A549 (cell line): ENCODE data around the gene TBC1D3I. TPM values are rescaled to one million over a fixed set of nuclear protein-coding genes. Genes with fewer than 3 reads are reported as not detected.
"Not testable (repeated sequence)": the region's sequence is repeated elsewhere in the genome, so short reads cannot be mapped to it uniquely, and the experiment has no call there.

ENCODE experiments used
- ATAC-seq, 2 experiments: fragments of 200-7000 bp in 1 of 2; fragments of >200 bp in 1 of 2; cut with Nextera tagmentation in 1 of 2; cut with Tn5 transposase in 1 of 2; 3 replicates each; pipeline versions ENCODE4 v1.8.0 to v1.9.1; 2018 to 2020; ENCODE audit warnings: mild to moderate bottlenecking in 1 of 2, moderate library complexity in 1 of 2
- CTCF ChIA-PET: fragments of 300-600 bp; sonication (Branson Sonifier 250); formaldehyde crosslinking; extraction: SDS; loops from one replicate; lab custom pipeline; 2021; ENCODE audit warnings: antibody characterized with exemption, inconsistent platforms; lab: Yijun Ruan, JAX
- POLR2A ChIA-PET: fragments of 350-600 bp; formaldehyde crosslinking; extraction: SDS; loops from one replicate; lab custom pipeline; 2021; ENCODE audit warnings: antibody characterized with exemption, inconsistent platforms; lab: Yijun Ruan, JAX
- DNase-seq, 2 experiments: peaks; one replicate each; pipeline versions ENCODE4 v3.0.0 to v3.0.0-alpha.2; 2011 to 2016; ENCODE audit warnings: low read depth in 1 of 2, low spot score in 1 of 2
- FAIRE-seq: peaks from 2 replicates; lab custom pipeline; 2011; peaks lifted over from hg19 to GRCh38; lab: Jason Lieb, UNC
- H3K27ac ChIP-seq, 2 experiments: fragments of >200 bp; sonication (Bioruptor Twin); formaldehyde crosslinking; 3 replicates each; pipeline ENCODE4 v1.5.1; 2016 to 2017
- H3K4me1 ChIP-seq: fragments of >200 bp; sonication (Bioruptor Twin); formaldehyde crosslinking; 3 replicates; pipeline ENCODE4 v1.6.1; 2016
- H3K4me2 ChIP-seq: fragments of >200 bp; sonication (Bioruptor Twin); formaldehyde crosslinking; 3 replicates; pipeline ENCODE4 v1.6.1; 2016
- H3K4me3 ChIP-seq: fragments of >200 bp; sonication (Bioruptor Twin); formaldehyde crosslinking; 3 replicates; pipeline ENCODE4 v1.5.1; 2016
- H3K9me3 ChIP-seq: fragments of >200 bp; sonication (Bioruptor Twin); formaldehyde crosslinking; 3 replicates; pipeline ENCODE4 v1.6.1; 2016
- HDAC2 ChIP-seq: fragments of 200-600 bp; sonication (generic); IDR thresholded peaks from 2 replicates; pipeline ENCODE4 v1.6.1; 2016
- HEYL ChIP-seq: fragments of 250-450 bp; sonication (Bioruptor Pico); IDR thresholded peaks from 2 replicates; pipeline ENCODE4 v1.8.0; 2021; ENCODE audit warnings: mild to moderate bottlenecking, moderate library complexity
- HOXB13 ChIP-seq: fragments of 250-450 bp; sonication (Bioruptor Pico); IDR thresholded peaks from 2 replicates; pipeline ENCODE4 v1.5.0; 2020; ENCODE audit warnings: low read depth, mild to moderate bottlenecking, moderate library complexity
- HOXB5 ChIP-seq: fragments of 250-450 bp; sonication (Bioruptor Pico); IDR thresholded peaks from 2 replicates; pipeline ENCODE4 v1.5.0; 2020; ENCODE audit warnings: mild to moderate bottlenecking, moderate library complexity
- MAZ ChIP-seq: fragments of 150-350 bp; IDR thresholded peaks from 2 replicates; pipeline ENCODE4 v1.6.1; 2014; ENCODE audit warnings: antibody characterized with exemption, low read depth, low read length, borderline replicate concordance
- MYC ChIP-seq: IDR thresholded peaks from 2 replicates; pipeline ENCODE4 v1.6.1; 2012; ENCODE audit warnings: mild to moderate bottlenecking, inconsistent platforms, low read length, improper control_type of control experiment, borderline replicate concordance
- NPAS2 ChIP-seq: fragments of 250-450 bp; sonication (Bioruptor Pico); IDR thresholded peaks from 2 replicates; pipeline ENCODE4 v1.8.0; 2022; ENCODE audit warnings: mild to moderate bottlenecking, moderate library complexity, borderline replicate concordance
- NR3C1 ChIP-seq: fragments of >200 bp; sonication (Bioruptor Twin); formaldehyde crosslinking; IDR thresholded peaks from 3 replicates; pipeline ENCODE4 v1.6.1; 2017
- RARB ChIP-seq: fragments of 250-450 bp; sonication (Bioruptor Pico); IDR thresholded peaks from 2 replicates; pipeline ENCODE4 v1.8.0; 2021; ENCODE audit warnings: mild to moderate bottlenecking, moderate library complexity
- RNF2 ChIP-seq: fragments of 200-600 bp; sonication (generic); IDR thresholded peaks from 2 replicates; pipeline ENCODE4 v1.6.1; 2016; ENCODE audit warnings: low read depth, mild to moderate bottlenecking, antibody characterized with exemption, moderate library complexity, borderline replicate concordance
- ZC3H11A ChIP-seq: fragments of 450-650 bp; IDR thresholded peaks from 2 replicates; pipeline ENCODE4 v1.6.1; 2014; ENCODE audit warnings: antibody characterized with exemption, mild to moderate bottlenecking
- WGBS: methylation state at CpG from one replicate; pipeline ENCODE4 v1.1.6; 2017; ENCODE audit errors: missing lambda C conversion rate; 5-methylcytosine and 5-hydroxymethylcytosine counted together
- polyA plus RNA-seq, 4 experiments: library from polyadenylated mRNA; depleted of rRNA in 3 of 4; stranded (reverse); fragments of >200 nt; fragmentation: RNase III in 1 of 4; extraction: RNeasy Plus Mini Kit Qiagen cat#74134 plus additional on column Dnase treatment in 1 of 4; gene quantifications; 2 replicates in 3 of 4; 3 replicates in 1 of 4; pipeline ENCODE4 v1.2.3, GENCODE V29; 2011 to 2017
- TF ChIP-seq, protein P1 (sequence below): IDR thresholded peaks from 2 replicates; pipeline ENCODE4 v1.6.1; 2012
- TF ChIP-seq, protein P2 (sequence below): fragments of 450-650 bp; IDR thresholded peaks from 2 replicates; pipeline ENCODE4 v1.6.1; 2014; ENCODE audit warnings: antibody characterized with exemption
- TF ChIP-seq, protein P3 (sequence below): fragments of >200 bp; sonication (Bioruptor Twin); formaldehyde crosslinking; IDR thresholded peaks from 2 replicates; pipeline ENCODE4 v1.6.1; 2016
- TF ChIP-seq, protein P4 (sequence below): IDR thresholded peaks from 2 replicates; pipeline ENCODE4 v1.6.1; 2012; ENCODE audit warnings: low read depth, borderline replicate concordance
- TF ChIP-seq, protein P5 (sequence below): fragments of 250-450 bp; sonication (Bioruptor Pico); IDR thresholded peaks from 2 replicates; pipeline ENCODE4 v1.5.0; 2020; ENCODE audit warnings: low read depth, mild to moderate bottlenecking, moderate library complexity
- TF ChIP-seq, protein P6 (sequence below): IDR thresholded peaks from 2 replicates; pipeline ENCODE4 v1.6.1; 2012

Gene TBC1D3I
- polyA plus RNA-seq, 2 of the 4 experiments (the other 2 are of a cell fraction) = 0.08 to 0.23 TPM

DNA sequence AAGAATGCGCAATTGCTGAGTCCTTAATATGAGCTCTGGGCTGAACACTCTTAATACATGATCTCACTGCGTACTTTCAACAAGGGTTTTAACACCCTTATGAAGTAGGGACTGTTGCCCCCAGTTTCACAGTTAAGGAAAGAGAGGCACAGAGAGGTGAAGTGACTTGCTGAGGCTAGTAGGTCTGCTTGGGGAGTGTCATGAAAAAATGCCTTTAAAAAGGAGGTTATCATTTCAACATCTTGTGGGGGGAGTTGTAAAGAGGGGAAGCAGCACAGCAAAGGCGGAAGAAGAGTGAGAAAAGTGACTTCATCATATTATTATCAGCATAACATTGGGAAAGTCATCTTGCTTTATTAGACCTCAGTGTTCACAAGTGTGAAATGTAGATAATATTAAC, 51.4 kb downstream of the TBC1D3I start:
- Histone ChIP-seq H3K9me3 (peaks cover 7% of the 10 kb centered on the region; the same call in 1 of the 3 replicates), H3K4me3 (no peak overlapping the region), H3K4me1 (no peaks in the 10 kb centered on the region), H3K27ac (no peak overlapping the region), H3K4me2 (no peak overlapping the region)
- CTCF ChIA-PET = no interaction called here
- ATAC-seq (no peak), FAIRE-seq (no peak), DNase-seq (no peak)
- 37% methylated on average over 3 of the region's 3 CpGs for WGBS
- TF ChIP-seq NR3C1 (no peak), RNF2 (no peak), ZC3H11A (no peak), MAZ (no peak), MYC (no peak), RARB (CRISPR knock-in tag) (no peak), HOXB5 (no peak), HDAC2 (no peak), HEYL (CRISPR knock-in tag) (no peak)
- TF ChIP-seq, protein P1, sequence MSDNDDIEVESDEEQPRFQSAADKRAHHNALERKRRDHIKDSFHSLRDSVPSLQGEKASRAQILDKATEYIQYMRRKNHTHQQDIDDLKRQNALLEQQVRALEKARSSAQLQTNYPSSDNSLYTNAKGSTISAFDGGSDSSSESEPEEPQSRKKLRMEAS = no peak
- TF ChIP-seq, protein P2, sequence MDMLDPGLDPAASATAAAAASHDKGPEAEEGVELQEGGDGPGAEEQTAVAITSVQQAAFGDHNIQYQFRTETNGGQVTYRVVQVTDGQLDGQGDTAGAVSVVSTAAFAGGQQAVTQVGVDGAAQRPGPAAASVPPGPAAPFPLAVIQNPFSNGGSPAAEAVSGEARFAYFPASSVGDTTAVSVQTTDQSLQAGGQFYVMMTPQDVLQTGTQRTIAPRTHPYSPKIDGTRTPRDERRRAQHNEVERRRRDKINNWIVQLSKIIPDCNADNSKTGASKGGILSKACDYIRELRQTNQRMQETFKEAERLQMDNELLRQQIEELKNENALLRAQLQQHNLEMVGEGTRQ = no peak
- TF ChIP-seq, protein P3, sequence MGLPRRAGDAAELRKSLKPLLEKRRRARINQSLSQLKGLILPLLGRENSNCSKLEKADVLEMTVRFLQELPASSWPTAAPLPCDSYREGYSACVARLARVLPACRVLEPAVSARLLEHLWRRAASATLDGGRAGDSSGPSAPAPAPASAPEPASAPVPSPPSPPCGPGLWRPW = no peak
- TF ChIP-seq, protein P4, sequence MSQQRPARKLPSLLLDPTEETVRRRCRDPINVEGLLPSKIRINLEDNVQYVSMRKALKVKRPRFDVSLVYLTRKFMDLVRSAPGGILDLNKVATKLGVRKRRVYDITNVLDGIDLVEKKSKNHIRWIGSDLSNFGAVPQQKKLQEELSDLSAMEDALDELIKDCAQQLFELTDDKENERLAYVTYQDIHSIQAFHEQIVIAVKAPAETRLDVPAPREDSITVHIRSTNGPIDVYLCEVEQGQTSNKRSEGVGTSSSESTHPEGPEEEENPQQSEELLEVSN = no peak
- TF ChIP-seq, protein P5, sequence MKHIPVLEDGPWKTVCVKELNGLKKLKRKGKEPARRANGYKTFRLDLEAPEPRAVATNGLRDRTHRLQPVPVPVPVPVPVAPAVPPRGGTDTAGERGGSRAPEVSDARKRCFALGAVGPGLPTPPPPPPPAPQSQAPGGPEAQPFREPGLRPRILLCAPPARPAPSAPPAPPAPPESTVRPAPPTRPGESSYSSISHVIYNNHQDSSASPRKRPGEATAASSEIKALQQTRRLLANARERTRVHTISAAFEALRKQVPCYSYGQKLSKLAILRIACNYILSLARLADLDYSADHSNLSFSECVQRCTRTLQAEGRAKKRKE (CRISPR knock-in tag) = no peak
- POLR2A ChIA-PET = no interaction called here

DNA sequence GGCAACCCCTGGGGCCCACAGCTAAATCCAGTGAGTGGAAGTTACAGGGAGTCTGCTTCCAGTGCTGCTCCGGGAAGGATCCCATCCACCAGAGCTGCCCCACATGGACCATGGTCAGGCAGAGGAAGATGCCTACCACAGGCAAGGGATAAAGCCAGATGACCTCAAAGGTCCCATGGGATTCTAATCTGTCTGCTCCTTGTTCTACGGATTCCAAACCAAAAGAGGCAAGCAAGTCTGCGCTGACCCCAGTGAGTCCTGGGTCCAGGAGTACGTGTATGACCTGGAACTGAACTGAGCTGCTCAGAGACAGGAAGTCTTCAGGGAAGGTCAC, 52.1 kb downstream of the TBC1D3I start:
- WGBS = 0% methylated on average over 4 of the region's 4 CpGs
- Histone ChIP-seq H3K27ac (no peak overlapping the region), H3K9me3 (0 out of 3 replicates have a peak, but pooled peaks cover 2% of the 10 kb centered on the region), H3K4me1 (no peaks in the 10 kb centered on the region)
- DNase-seq (no peak), ATAC-seq (no peak)
- TF ChIP-seq HOXB13 (CRISPR knock-in tag) (no peak), NPAS2 (CRISPR knock-in tag) (no peak), RNF2 (no peak)
- TF ChIP-seq, protein P6, sequence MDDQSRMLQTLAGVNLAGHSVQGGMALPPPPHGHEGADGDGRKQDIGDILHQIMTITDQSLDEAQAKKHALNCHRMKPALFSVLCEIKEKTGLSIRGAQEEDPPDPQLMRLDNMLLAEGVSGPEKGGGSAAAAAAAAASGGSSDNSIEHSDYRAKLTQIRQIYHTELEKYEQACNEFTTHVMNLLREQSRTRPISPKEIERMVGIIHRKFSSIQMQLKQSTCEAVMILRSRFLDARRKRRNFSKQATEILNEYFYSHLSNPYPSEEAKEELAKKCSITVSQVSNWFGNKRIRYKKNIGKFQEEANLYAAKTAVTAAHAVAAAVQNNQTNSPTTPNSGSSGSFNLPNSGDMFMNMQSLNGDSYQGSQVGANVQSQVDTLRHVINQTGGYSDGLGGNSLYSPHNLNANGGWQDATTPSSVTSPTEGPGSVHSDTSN = no peak
- TF ChIP-seq, all 56 proteins: peak for 0
- H3K4me3 ChIP-seq = no peak overlapping the region
- CTCF ChIA-PET = no interaction called here
- FAIRE-seq = no peak
- POLR2A ChIA-PET = no interaction called here
- no peak overlapping the region for H3K4me2 ChIP-seq

DNA sequence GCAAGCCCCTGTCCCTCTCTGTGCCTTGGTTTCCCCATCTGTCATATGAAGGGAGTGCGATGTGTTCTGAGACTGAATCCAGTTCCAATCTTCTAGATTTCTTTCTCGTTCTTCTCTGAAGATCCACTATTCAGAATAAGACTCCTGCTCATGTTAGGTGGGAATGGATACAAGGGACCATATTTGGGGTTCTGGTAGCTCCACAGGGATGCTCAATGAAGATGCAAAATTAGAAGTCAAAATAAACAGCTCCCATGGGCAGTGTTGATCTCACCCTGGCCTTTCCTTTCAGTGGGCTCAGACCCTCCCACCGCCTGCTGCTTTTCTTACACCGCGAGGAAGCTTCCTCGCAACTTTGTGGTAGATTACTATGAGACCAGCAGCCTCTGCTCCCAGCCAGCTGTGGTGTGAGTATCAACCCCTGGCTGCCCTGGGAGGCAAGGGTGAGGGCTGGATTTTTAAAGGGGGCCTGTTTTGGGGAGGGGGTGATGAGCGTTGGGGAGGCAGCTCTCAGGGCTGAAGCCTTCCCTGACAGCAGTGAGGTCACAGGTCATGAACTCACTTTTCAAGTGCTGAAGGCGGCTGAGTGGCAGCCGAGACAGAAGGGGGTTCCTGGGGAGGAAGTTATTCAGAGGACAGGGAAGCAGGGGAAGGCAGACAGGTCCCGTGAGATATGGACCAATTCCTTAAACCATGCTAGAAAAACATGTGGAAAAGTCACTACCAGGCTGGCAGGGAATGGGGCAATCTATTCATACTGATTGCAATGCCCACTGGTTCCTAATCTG, 52.7 kb downstream of the TBC1D3I start:
- 43% methylated on average over 10 of the region's 10 CpGs for WGBS
- H3K27ac ChIP-seq, ATAC-seq, FAIRE-seq, H3K4me2 ChIP-seq, H3K9me3 ChIP-seq, H3K4me3 ChIP-seq, DNase-seq, H3K4me1 ChIP-seq, POLR2A ChIA-PET: not testable (repeated sequence)
- CTCF ChIA-PET = interaction anchor here (0.6 kb wide), 1 partner anchor 532 kb away, joined by 4 read pairs; no protein-coding TSS in a partner anchor

DNA sequence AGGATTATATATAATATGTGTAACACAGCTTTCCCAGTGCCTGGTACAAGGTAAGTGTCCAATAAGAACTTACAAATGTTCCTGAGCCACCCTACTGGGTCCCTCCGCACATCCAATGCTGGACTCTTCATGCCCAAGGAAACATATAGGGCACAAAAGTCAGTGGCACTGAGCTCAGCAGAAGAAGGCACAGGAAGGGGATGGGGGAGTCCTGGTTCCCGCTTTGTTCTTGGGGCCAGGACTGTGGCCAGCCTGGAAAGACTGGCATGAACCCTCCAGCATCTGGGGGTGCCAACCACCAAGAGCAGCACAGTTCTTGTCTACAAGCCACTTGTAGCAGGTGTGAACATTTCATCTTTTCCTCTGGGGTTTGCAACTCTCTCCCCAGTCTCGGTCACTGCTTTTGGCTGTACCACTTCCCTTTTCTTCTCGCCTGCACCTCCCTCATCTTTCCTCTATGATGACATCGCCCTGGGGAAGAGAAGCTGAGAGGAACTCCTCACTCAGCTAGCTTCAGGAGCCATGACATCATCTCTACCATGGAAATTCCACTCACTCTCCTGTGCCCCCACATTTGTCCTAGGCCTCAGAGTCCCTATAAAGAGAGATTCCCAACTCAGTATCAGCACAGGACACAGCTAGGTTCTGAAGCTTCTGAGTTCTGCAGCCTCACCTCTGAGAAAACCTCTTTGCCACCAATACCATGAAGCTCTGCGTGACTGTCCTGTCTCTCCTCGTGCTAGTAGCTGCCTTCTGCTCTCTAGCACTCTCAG, 53.7 kb downstream of the TBC1D3I start, which contains the start of gene CCL4L2:
CCL4L2 (plus strand) TSS at position 625 of the 773 bp plus-strand sequence.
- DNase-seq, H3K27ac ChIP-seq, H3K4me2 ChIP-seq, ATAC-seq, H3K9me3 ChIP-seq, H3K4me3 ChIP-seq, FAIRE-seq, H3K4me1 ChIP-seq, POLR2A ChIA-PET: not testable (repeated sequence)
- CTCF ChIA-PET = interaction anchor here (1.5 kb wide), 1 partner anchor 62 kb away, joined by 6 read pairs; no protein-coding TSS in a partner anchor
- WGBS = 15% methylated on average over 7 of the region's 7 CpGs
